H1 (cell line): Measurements from ENCODE around the gene HGFAC. TPM values are rescaled to one million over a fixed set of nuclear protein-coding genes. Genes with fewer than 3 reads are reported as not detected.

ENCODE experiments used
- CTCF ChIA-PET: fragments of 300-600 bp; sonication (Branson Sonifier 250); formaldehyde crosslinking; loops from one replicate; lab custom pipeline; 2021; ENCODE audit not compliant: partially characterized antibody; lab: Charles Lee
- POLR2A ChIA-PET: fragments of 300-600 bp; sonication (Branson Sonifier 250); formaldehyde crosslinking; loops from one replicate; lab custom pipeline; 2021; ENCODE audit warnings: inconsistent platforms; ENCODE audit not compliant: partially characterized antibody; lab: Charles Lee
- DNase-seq, 2 experiments: peaks; one replicate each; pipeline versions ENCODE4 v3.0.0 to v3.0.0-alpha.2; 2010 to 2022; ENCODE audit warnings: low spot score in 2 of 2, low read depth in 1 of 2, mixed read lengths in 1 of 2
- FAIRE-seq: peaks from 2 replicates; lab custom pipeline; 2011; peaks lifted over from hg19 to GRCh38; lab: Jason Lieb, UNC
- H2AFZ ChIP-seq: 2 replicates; pipeline ENCODE4 v1.8.1; 2012; ENCODE audit warnings: low read length, inconsistent platforms
- H2AK5ac ChIP-seq: 2 replicates; pipeline ENCODE4 v1.6.1; 2013; ENCODE audit warnings: low read depth, low read length
- H2BK120ac ChIP-seq: replicated peaks from 2 replicates; pipeline ENCODE3; 2013; ENCODE audit warnings: low read depth, low read length, inconsistent platforms
- H2BK12ac ChIP-seq: 2 replicates; pipeline ENCODE4 v1.6.1; 2013; ENCODE audit warnings: low read depth, low read length
- H2BK15ac ChIP-seq: 2 replicates; pipeline ENCODE4 v1.6.1; 2013; ENCODE audit warnings: low read length
- H2BK20ac ChIP-seq: 2 replicates; pipeline ENCODE4 v1.6.1; 2013; ENCODE audit warnings: low read length
- H2BK5ac ChIP-seq: 2 replicates; pipeline ENCODE4 v1.6.1; 2013; ENCODE audit warnings: low read depth, low read length
- H3K14ac ChIP-seq: 2 replicates; pipeline ENCODE4 v1.6.1; 2013; ENCODE audit warnings: inconsistent platforms; ENCODE audit not compliant: insufficient read length
- H3K18ac ChIP-seq: 2 replicates; pipeline ENCODE4 v1.6.1; 2013; ENCODE audit warnings: low read length; ENCODE audit errors: extremely low read depth
- H3K23ac ChIP-seq: 2 replicates; pipeline ENCODE4 v1.6.1; 2013; ENCODE audit warnings: inconsistent platforms; ENCODE audit not compliant: insufficient read length
- H3K23me2 ChIP-seq: 2 replicates; pipeline ENCODE4 v1.6.1; 2013; ENCODE audit warnings: low read depth, low read length
- H3K27ac ChIP-seq: 2 replicates; pipeline ENCODE4 v1.6.1; 2011; ENCODE audit warnings: low read depth, low read length, inconsistent platforms
- H3K27me3 ChIP-seq, 4 experiments: replicated peaks in 1 of 4; 1 replicate in 1 of 4; 2 replicates in 3 of 4; pipeline versions ENCODE4 v1.6.1 to v1.8.1; 2011 to 2013; ENCODE audit warnings: low read length in 3 of 4, mild to moderate bottlenecking in 3 of 4, inconsistent platforms in 2 of 4, mixed read lengths in 2 of 4, moderate library complexity in 1 of 4; ENCODE audit not compliant: control insufficient read depth in 3 of 4, insufficient read depth in 3 of 4; ENCODE audit errors: extremely low read depth in 1 of 4
- H3K36me3 ChIP-seq, 4 experiments: 2 replicates each; pipeline versions ENCODE4 v1.6.1 to v1.8.1; 2011 to 2013; ENCODE audit warnings: mild to moderate bottlenecking in 4 of 4, low read length in 3 of 4, moderate library complexity in 2 of 4, control low read depth in 1 of 4, inconsistent platforms in 1 of 4; ENCODE audit not compliant: insufficient read depth in 4 of 4, control insufficient read depth in 2 of 4
- H3K4ac ChIP-seq: replicated peaks from 2 replicates; pipeline ENCODE3; 2013; ENCODE audit warnings: low read length, low read depth, mixed read lengths, inconsistent platforms; ENCODE audit not compliant: insufficient read length
- H3K4me1 ChIP-seq, 4 experiments: replicated peaks in 1 of 4; 1 replicate in 1 of 4; 2 replicates in 3 of 4; pipeline versions ENCODE4 v1.6.1 to v1.8.1; 2011 to 2013; ENCODE audit warnings: low read length in 3 of 4, inconsistent platforms in 2 of 4, mixed read lengths in 1 of 4; ENCODE audit not compliant: insufficient read depth in 4 of 4, control insufficient read depth in 3 of 4
- H3K4me2 ChIP-seq, 2 experiments: 2 replicates each; pipeline versions ENCODE4 v1.6.1 to v1.8.1; 2011 to 2013; ENCODE audit warnings: low read depth in 2 of 2, low read length in 2 of 2, control low read depth in 1 of 2, inconsistent platforms in 1 of 2, mild to moderate bottlenecking in 1 of 2; ENCODE audit not compliant: insufficient read depth in 1 of 2
- H3K4me3 ChIP-seq, 4 experiments: fragments of 200-600, 300-600 bp in 1 of 4; sonication (generic), shearing (Covaris generic), sonication (Bioruptor Twin) in 1 of 4; 2 replicates each; pipeline versions ENCODE4 v1.5.1 to v1.8.1; 2011 to 2016; ENCODE audit warnings: low read length in 4 of 4, low read depth in 3 of 4, control low read depth in 2 of 4, inconsistent platforms in 2 of 4, mild to moderate bottlenecking in 2 of 4, mixed read lengths in 1 of 4, moderate library complexity in 1 of 4; ENCODE audit not compliant: insufficient read depth in 2 of 4; ENCODE audit errors: extremely low read depth in 1 of 4
- H3K56ac ChIP-seq: replicated peaks from 2 replicates; pipeline ENCODE3; 2013; ENCODE audit warnings: low read depth, mild to moderate bottlenecking, mixed read lengths, low read length, inconsistent platforms; ENCODE audit not compliant: insufficient read length
- H3K79me1 ChIP-seq: 2 replicates; pipeline ENCODE4 v1.6.1; 2013; ENCODE audit warnings: low read depth, low read length, control low read depth
- H3K79me2 ChIP-seq, 2 experiments: 2 replicates each; pipeline versions ENCODE4 v1.6.1 to v1.8.1; 2012 to 2013; ENCODE audit warnings: low read length in 2 of 2, mild to moderate bottlenecking in 2 of 2, inconsistent platforms in 1 of 2; ENCODE audit not compliant: insufficient read depth in 2 of 2, control insufficient read depth in 1 of 2
- H3K9ac ChIP-seq, 4 experiments: replicated peaks in 1 of 4; 1 replicate in 1 of 4; 2 replicates in 3 of 4; pipeline versions ENCODE4 v1.6.1 to v1.8.1; 2011 to 2013; ENCODE audit warnings: low read depth in 3 of 4, low read length in 3 of 4, control low read depth in 2 of 4, mild to moderate bottlenecking in 2 of 4, moderate library complexity in 2 of 4, inconsistent platforms in 1 of 4; ENCODE audit errors: extremely low read depth in 1 of 4
- H3K9me3 ChIP-seq, 2 experiments: 2 replicates each; pipeline versions ENCODE4 v1.6.1 to v1.8.1; 2012 to 2013; ENCODE audit warnings: mild to moderate bottlenecking in 2 of 2, moderate library complexity in 2 of 2, control low read depth in 1 of 2, inconsistent platforms in 1 of 2, low read depth in 1 of 2, low read length in 1 of 2, mixed read lengths in 1 of 2; ENCODE audit not compliant: insufficient read depth in 2 of 2
- H4K20me1 ChIP-seq, 2 experiments: replicated peaks in 1 of 2; 2 replicates each; pipeline versions ENCODE3 to v1.8.1; 2011 to 2013; ENCODE audit warnings: inconsistent platforms in 2 of 2, low read length in 2 of 2, mild to moderate bottlenecking in 1 of 2; ENCODE audit not compliant: insufficient read depth in 2 of 2, control insufficient read depth in 1 of 2
- H4K5ac ChIP-seq: 2 replicates; pipeline ENCODE4 v1.6.1; 2013; ENCODE audit warnings: low read length, low read depth, mixed read lengths, inconsistent platforms; ENCODE audit not compliant: insufficient read length
- H4K8ac ChIP-seq: 2 replicates; pipeline ENCODE4 v1.8.0; 2013; ENCODE audit warnings: mild to moderate bottlenecking, moderate library complexity, low read length, inconsistent platforms; ENCODE audit not compliant: insufficient read depth; ENCODE audit errors: extremely low read depth
- H4K91ac ChIP-seq: replicated peaks from 2 replicates; pipeline ENCODE3; 2013; ENCODE audit warnings: low read length, mixed read lengths, inconsistent platforms; ENCODE audit not compliant: insufficient read length
- SIRT6 ChIP-seq: IDR thresholded peaks from one replicate; pipeline ENCODE4 v1.7.1; 2012; ENCODE audit warnings: low read length, inconsistent platforms
- SIX5 ChIP-seq: IDR thresholded peaks from 2 replicates; pipeline ENCODE4 v1.6.1; 2011; ENCODE audit warnings: mild to moderate bottlenecking, low read depth, low read length
- SP1 ChIP-seq: IDR thresholded peaks from 2 replicates; pipeline ENCODE4 v1.6.1; 2011; ENCODE audit warnings: low read depth, low read length
- SP4 ChIP-seq: IDR thresholded peaks from 2 replicates; pipeline ENCODE4 v1.6.1; 2012; ENCODE audit warnings: low read length, inconsistent platforms
- whole genome bisulfite sequencing, 2 experiments: shearing (Covaris generic) in 1 of 2; methylation state at CpG; one replicate each; pipeline versions ENCODE4 v1.1.6 to v1.1.7; 2013 to 2015; ENCODE audit warnings: low lambda C conversion rate in 2 of 2, mixed read lengths in 2 of 2, inconsistent platforms in 1 of 2, low coverage in 1 of 2, missing lambda C conversion rate in 1 of 2; ENCODE audit not compliant: insufficient replicate concordance in 2 of 2, insufficient coverage in 1 of 2, insufficient read length in 1 of 2; ENCODE audit errors: extremely low coverage in 1 of 2, missing lambda C conversion rate in 1 of 2; 5-methylcytosine and 5-hydroxymethylcytosine counted together
- polyA plus RNA-seq, 7 experiments: library from polyadenylated mRNA; depleted of rRNA in 3 of 7; stranded (reverse) in 5 of 7; unstranded in 2 of 7; fragments of >200 nt in 5 of 7; fragments of 200-250 nt in 2 of 7; gene quantifications; 1 replicate in 5 of 7; 2 replicates in 1 of 7; 4 replicates in 1 of 7; pipeline versions ENCODE4 v1.2.1 to v1.2.3, GENCODE V29; 2011 to 2013; ENCODE audit warnings: missing spikeins in 2 of 7, mixed read lengths in 2 of 7
- total RNA-seq: library from RNA; stranded (reverse); fragmentation: NEBNext Ultra II Directional; extraction: Animal tissue kit (Norgen Biotek cat#: 25700); gene quantifications from 2 replicates; pipeline ENCODE4 v1.2.1, GENCODE V29; 2021

The HGFAC gene
- total and polyA plus RNA-seq, 2 of the 8 experiments (the other 6 are each of a cell fraction or from before 2014, with no cell fraction given): 0.14 to 0.15 TPM

DNA sequence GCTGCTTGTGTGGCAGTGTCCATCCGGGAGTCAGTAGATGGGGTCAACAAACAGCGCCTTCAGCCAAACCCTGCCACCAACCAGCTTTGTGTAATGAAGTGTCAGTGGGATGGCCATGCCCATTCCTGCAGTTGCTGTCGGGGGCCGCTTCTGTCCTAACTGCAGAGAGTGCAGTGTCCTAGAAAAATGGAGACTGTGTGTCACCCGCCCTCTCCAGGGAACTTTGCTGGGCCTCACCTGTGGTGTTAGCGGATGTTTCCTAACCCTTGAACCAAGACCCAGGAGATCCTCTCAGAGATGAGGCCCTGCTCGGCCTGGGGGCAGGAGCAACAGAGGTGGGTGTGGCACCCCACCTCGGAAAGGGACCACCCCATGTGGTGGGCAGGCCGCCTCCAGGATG lies 35.3 kb upstream of the HGFAC start:
- Histone ChIP-seq H3K14ac (no peak overlapping the region), H3K4me1 (no peaks in the 10 kb centered on the region; a peak in 3 of 7 replicates), H4K8ac (no peak overlapping the region), H3K18ac (no peak overlapping the region), H3K36me3 (no peaks in the 10 kb centered on the region), H2BK5ac (no peak overlapping the region), H3K9me3 (peaks cover 8 to 12% of the 10 kb centered on the region in 2 experiments; a peak in 2 of 4 replicates), H4K91ac (no peak overlapping the region), H3K56ac (no peak overlapping the region), H2BK12ac (no peak overlapping the region), H2AFZ (no peak overlapping the region), H3K9ac (no peak overlapping the region), H2BK120ac (no peak overlapping the region), H3K79me2 (no peaks in the 10 kb centered on the region), H3K27me3 (no peaks in the 10 kb centered on the region), H4K5ac (no peak overlapping the region), H3K4ac (no peak overlapping the region), H3K27ac (no peak overlapping the region), H3K23ac (no peak overlapping the region), H3K23me2 (no peaks in the 10 kb centered on the region), H2AK5ac (no peak overlapping the region), H3K4me3 (no peak overlapping the region), H4K20me1 (peaks cover 0 to 3% of the 10 kb centered on the region in 2 experiments), H3K4me2 (no peak overlapping the region), H3K79me1 (no peaks in the 10 kb centered on the region; the same call in 1 of the 2 replicates), H2BK15ac (no peak overlapping the region), H2BK20ac (no peak overlapping the region)
- ChIA-PET POLR2A (no interaction called here), CTCF (interaction anchor here (2.5 kb wide), 1 partner anchor 17 kb away, joined by 8 read pairs; no protein-coding TSS in a partner anchor)
- DNase-seq (no peak), FAIRE-seq (no peak)
- TF ChIP-seq SIRT6 (no peak), SIX5 (no peak), SP1 (no peak), SP4 (no peak)
- WGBS, 2 experiments: 95% methylated on average over 9 of the region's 9 CpGs; no CpG with 5 or more reads in 1 of the 2 experiments
